Fibroblast of mammary gland (primary cell): Measurements from ENCODE around the gene POP5.
"Not testable (repeated sequence)": the region's sequence is repeated elsewhere in the genome, so short reads cannot be mapped to it uniquely, and the experiment has no call there.

Source experiments
- DNase-seq: peaks from one replicate; pipeline ENCODE4 v3.0.0-alpha.2; 2010; ENCODE audit warnings: low read depth
- H3K4me3 ChIP-seq: 2 replicates; pipeline ENCODE4 v1.5.1; 2011; ENCODE audit warnings: low read depth, mild to moderate bottlenecking, low read length, moderate library complexity; ENCODE audit not compliant: control insufficient read depth
- TF ChIP-seq, protein P1 (sequence below): conservative IDR thresholded peaks from 2 replicates; pipeline ENCODE4 v1.5.1; 2011; ENCODE audit warnings: low read depth, low read length, inconsistent platforms; ENCODE audit not compliant: control insufficient read depth, insufficient read depth

Gene POP5

DNA sequence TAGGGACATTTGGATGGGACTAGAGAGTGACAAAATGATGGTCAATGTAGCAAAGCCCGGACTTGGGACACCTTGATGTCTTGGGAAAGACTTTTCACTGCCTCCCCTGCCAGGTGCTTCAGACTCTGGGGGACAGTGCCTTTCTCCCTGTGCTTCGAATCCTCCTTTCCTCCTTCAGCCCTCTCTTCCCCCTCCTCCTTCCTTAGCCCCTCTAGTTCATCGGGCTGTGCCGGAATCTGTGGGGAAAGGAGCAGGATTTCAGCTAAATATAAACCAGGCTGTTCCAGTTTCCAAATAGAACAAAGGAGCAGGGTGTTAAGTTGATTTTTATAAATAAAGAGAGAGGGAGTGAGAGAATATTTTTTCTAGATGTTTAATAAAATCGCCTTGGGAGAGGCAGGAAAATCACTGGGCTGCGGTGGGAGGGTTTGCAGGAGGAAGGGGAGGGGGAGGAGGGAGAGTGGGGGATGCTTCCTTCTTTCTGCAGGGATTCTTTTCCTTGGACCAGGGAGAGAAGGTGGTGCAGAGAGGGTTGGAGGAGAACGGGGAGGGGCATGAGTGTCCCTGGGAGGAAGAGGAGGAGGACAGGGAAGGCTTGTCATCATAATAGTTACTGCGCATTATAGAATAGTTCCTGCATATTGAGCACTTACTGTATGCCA is 37.9 kb upstream of the POP5 start:
- TF ChIP-seq, protein P1, sequence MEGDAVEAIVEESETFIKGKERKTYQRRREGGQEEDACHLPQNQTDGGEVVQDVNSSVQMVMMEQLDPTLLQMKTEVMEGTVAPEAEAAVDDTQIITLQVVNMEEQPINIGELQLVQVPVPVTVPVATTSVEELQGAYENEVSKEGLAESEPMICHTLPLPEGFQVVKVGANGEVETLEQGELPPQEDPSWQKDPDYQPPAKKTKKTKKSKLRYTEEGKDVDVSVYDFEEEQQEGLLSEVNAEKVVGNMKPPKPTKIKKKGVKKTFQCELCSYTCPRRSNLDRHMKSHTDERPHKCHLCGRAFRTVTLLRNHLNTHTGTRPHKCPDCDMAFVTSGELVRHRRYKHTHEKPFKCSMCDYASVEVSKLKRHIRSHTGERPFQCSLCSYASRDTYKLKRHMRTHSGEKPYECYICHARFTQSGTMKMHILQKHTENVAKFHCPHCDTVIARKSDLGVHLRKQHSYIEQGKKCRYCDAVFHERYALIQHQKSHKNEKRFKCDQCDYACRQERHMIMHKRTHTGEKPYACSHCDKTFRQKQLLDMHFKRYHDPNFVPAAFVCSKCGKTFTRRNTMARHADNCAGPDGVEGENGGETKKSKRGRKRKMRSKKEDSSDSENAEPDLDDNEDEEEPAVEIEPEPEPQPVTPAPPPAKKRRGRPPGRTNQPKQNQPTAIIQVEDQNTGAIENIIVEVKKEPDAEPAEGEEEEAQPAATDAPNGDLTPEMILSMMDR, result no peak
- no peak for DNase-seq
- no peak overlapping the region for H3K4me3 ChIP-seq

DNA sequence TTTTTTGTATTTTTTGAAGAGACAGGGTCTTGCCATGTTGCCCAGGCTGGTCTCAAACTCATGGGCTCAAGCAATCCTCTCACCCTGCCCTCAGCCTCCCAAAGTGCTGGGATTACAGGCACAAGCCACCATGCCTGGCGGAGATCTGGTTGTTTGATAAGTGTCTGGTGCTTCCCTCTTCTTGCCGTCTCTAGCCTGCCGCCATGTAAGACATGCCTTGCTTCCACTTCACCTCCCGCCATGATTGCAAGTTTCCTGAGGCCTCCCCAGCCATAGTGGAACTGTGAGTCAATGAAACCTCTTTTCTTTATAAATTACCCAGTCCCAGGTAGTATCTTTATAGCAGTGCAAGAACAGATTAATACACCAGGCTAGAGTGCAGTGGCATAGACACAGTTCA is 36.6 kb upstream of the POP5 start:
- not testable (repeated sequence) for DNase-seq, H3K4me3 ChIP-seq

DNA sequence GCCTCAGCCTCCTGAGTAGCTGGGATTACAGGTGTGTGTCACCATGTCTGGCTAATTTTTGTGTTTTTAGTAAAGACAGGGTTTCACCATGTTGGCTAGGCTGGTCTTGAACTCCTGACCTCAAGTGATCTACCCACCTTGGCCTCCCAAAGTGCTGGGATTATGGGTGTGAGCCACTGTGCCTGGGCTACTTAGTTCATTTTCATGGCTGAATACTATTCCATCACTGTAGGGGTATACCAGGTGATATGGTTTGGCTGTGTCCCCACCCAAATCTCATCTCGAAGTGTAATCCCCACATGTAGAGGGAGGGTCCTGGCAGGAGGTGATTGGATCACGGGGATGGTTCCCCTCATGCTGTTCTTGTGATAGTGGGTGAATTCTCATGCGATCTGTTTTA is 36.0 kb upstream of the POP5 start:
- not testable (repeated sequence) for H3K4me3 ChIP-seq, DNase-seq

DNA sequence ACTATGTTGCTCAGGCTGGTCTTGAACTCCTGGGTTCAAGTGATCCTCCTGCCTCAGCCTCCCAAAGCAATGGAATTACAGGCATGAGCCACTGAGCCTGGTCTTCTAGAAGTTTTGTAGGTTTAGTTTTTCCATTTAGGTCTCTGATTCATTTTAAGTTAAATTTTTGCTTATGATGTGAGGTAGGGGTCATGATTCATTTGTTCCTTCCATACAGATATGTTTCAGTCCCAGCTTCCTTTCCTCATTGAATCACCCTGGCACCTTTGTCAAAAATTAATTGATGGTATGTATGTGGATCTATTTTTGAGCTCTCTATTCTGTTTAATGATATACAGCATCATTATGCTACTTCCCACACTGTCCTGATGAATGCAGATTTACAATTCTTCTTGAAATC is 33.6 kb upstream of the POP5 start:
- TF ChIP-seq, protein P1, result no peak
- no peak overlapping the region for H3K4me3 ChIP-seq
- DNase-seq, result no peak

DNA sequence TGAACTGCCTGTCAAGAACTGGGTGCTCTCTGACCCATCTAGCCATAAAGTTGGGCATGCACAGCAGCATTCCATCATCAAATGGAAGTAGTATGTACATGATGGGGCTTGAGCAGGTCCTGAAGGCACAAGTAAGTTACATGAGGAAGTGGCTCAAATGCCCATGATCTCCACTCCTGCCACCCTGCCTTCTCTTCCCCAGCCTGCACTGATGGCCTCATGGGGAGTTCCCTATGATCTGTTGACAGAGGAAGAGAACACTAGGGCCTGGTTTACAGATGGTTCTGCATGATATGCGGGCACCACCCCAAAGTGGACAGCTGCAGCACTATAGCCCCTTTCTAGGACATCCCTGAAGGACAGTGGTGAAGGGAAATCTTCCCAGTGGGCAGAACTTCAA is 30.3 kb upstream of the POP5 start:
- not testable (repeated sequence) for H3K4me3 ChIP-seq, DNase-seq

DNA sequence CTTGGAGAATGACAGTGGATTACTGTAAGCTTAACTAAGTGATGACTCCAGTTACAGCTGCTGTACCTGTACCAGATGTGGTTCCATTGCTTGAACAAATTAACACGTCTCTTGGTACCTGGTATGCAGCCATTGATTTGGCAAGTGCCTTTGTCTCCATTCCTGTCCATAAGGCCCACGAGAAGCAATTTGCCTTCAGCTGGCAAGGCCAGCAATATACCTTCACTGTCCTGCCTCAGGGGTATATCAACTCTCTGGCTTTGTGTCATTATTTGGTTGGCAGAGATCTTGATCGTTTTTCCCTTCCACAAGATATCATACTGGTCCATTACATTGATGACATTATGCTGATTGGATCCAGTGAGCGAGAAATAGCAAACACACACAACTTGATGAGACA is 29.4 kb upstream of the POP5 start:
- DNase-seq, result no peak
- H3K4me3 ChIP-seq, result no peak overlapping the region
- TF ChIP-seq, protein P1, result no peak

DNA sequence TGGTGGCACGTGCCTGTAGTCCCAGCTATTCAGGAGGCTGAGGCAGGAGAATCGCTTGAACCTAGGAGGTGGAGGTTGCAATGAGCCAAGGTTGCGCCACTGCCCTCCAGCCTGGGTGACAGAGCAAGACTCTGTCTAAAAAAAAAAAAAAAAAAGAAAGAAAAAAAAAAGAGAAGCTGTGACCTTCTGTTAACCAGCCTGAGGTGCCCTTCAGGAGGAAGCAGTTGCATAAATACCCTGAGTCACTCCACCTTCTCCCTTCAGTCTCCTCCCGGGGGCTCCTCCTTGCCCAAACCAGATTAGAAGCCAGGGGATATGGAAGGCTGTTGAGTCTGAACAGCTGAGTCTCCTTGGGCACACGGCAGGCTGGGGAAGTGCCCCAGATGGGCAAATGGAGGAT is 21.2 kb upstream of the POP5 start:
- not testable (repeated sequence) for H3K4me3 ChIP-seq, DNase-seq

DNA sequence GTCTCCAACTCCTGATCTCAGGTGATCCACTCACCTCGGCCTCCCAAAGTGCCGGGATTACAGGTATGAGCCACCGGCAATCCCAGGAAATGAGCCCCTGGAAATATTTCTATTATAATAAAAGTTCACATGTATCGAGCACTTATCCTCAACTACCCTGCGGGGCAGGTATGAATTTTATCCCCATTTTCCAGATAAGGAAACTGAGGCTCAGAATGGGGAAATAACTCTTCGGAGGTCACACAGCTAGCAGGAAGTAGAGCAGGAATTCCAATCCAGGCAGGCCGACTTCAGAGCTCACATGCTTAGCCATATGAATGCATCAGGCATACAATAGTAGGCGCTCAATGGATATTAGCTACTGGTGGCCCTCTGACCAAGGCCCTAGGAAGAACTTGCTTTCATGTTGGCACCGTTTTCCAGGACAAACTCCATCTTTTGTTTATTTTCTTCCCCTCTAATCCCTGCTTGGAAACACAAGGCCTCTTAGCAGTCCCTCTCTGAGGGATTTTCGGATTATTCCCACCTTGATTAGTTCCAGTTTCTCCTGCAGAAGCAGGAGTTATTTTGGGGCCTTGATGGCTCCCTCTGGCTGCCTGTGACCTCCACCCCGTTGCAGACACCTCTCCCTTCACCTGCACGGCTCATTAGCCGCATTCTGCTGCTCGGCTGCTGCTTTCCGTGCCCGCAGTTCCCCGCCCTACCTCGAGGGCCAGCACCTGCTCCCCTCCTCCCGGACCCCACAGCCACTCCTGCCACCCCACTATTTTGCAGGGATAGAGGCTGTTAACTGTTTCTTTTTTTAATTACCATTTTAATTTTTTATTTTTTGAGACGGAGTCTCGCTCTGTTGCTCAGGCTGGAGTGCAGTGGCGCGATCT is 18.7 kb upstream of the POP5 start:
- TF ChIP-seq, protein P1, result no peak
- no peak for DNase-seq
- H3K4me3 ChIP-seq, result no peak overlapping the region
